HUES48 (cell line): ENCODE data around the gene UBR3.
A peak's percentile ranks its signal among the peaks of the same experiment; 100 is the strongest.

ENCODE experiments used
- H3K27ac ChIP-seq: one replicate; pipeline ENCODE4 v1.7.0; 2013; ENCODE audit warnings: low read depth, low read length, inconsistent platforms
- H3K27me3 ChIP-seq: 2 replicates; pipeline ENCODE4 v1.6.1; 2013; ENCODE audit warnings: mild to moderate bottlenecking, low read length; ENCODE audit not compliant: control insufficient read depth, insufficient read depth
- H3K36me3 ChIP-seq: 2 replicates; pipeline ENCODE4 v1.6.1; 2013; ENCODE audit warnings: low read length; ENCODE audit not compliant: control insufficient read depth, insufficient read depth
- H3K4me1 ChIP-seq: 2 replicates; pipeline ENCODE4 v1.6.1; 2013; ENCODE audit warnings: mild to moderate bottlenecking, low read length; ENCODE audit not compliant: control insufficient read depth, insufficient read depth
- H3K4me3 ChIP-seq: 2 replicates; pipeline ENCODE4 v1.5.1; 2013; ENCODE audit warnings: mild to moderate bottlenecking, low read depth, low read length
- H3K9ac ChIP-seq: 2 replicates; pipeline ENCODE4 v1.6.1; 2013; ENCODE audit warnings: mild to moderate bottlenecking, low read depth, low read length, moderate library complexity
- H3K9me3 ChIP-seq: 2 replicates; pipeline ENCODE4 v1.6.1; 2013; ENCODE audit warnings: low read length; ENCODE audit not compliant: control insufficient read depth, insufficient read depth

Gene UBR3

GRCh38 chr2:170047331-170048065, 220.2 kb downstream of the UBR3 start:
- Histone ChIP-seq H3K9ac (no peak overlapping the region), H3K27ac (no peak overlapping the region), H3K4me3 (no peak overlapping the region), H3K27me3 (no peaks in the 10 kb centered on the region), H3K4me1 (no peaks in the 10 kb centered on the region), H3K9me3 (no peaks in the 10 kb centered on the region), H3K36me3 (no peaks in the 10 kb centered on the region)

GRCh38 chr2:170052151-170052550, 224.9 kb downstream of the UBR3 start:
- no peak overlapping the region for H3K9ac ChIP-seq
- 0 out of 2 replicates have a peak, but pooled peaks cover 2% of the 10 kb centered on the region for H3K36me3 ChIP-seq
- H3K4me3 ChIP-seq, result no peak overlapping the region
- no peaks in the 10 kb centered on the region for H3K9me3 ChIP-seq
- no peaks in the 10 kb centered on the region for H3K27me3 ChIP-seq
- no peak overlapping the region for H3K27ac ChIP-seq
- peaks cover 9% of the 10 kb centered on the region; the same call in 1 of the 2 replicates for H3K4me1 ChIP-seq

- 0 out of 2 replicates have a peak, but pooled peaks cover 2% of the 10 kb centered on the region for H3K36me3 ChIP-seq
- H3K4me3 ChIP-seq, result no peak overlapping the region
- no peaks in the 10 kb centered on the region for H3K27me3 ChIP-seq
- no peak overlapping the region for H3K27ac ChIP-seq
- H3K9me3 ChIP-seq, result no peaks in the 10 kb centered on the region
- peaks cover 9% of the 10 kb centered on the region; the same call in 1 of the 2 replicates for H3K4me1 ChIP-seq
- H3K9ac ChIP-seq, result no peak overlapping the region
These were observed 227.7 kb downstream of the UBR3 start for GRCh38 chr2:170054997-170055396.

GRCh38 chr2:170056900-170057299, 229.6 kb downstream of the UBR3 start:
- H3K4me3 ChIP-seq, result no peak overlapping the region
- H3K27me3 ChIP-seq, result no peaks in the 10 kb centered on the region
- peaks cover 9% of the 10 kb centered on the region; the same call in 1 of the 2 replicates for H3K4me1 ChIP-seq
- H3K27ac ChIP-seq, result no peak overlapping the region
- no peak overlapping the region for H3K9ac ChIP-seq
- no peaks in the 10 kb centered on the region for H3K9me3 ChIP-seq
- H3K36me3 ChIP-seq, result peaks cover 7% of the 10 kb centered on the region

- H3K9me3 ChIP-seq, result no peaks in the 10 kb centered on the region
- H3K27ac ChIP-seq, result no peak overlapping the region
- no peak overlapping the region for H3K4me3 ChIP-seq
- no peak overlapping the region for H3K9ac ChIP-seq
- H3K27me3 ChIP-seq, result no peaks in the 10 kb centered on the region
- H3K4me1 ChIP-seq, result no peaks in the 10 kb centered on the region
- H3K36me3 ChIP-seq, result peaks cover 6% of the 10 kb centered on the region
These were observed 236.4 kb downstream of the UBR3 start for GRCh38 chr2:170063456-170064235.

GRCh38 chr2:170070778-170071177, 243.5 kb downstream of the UBR3 start:
- H3K4me1 ChIP-seq, result peaks cover 10% of the 10 kb centered on the region

GRCh38 chr2:170073288-170073687, 246.0 kb downstream of the UBR3 start:
- Histone ChIP-seq H3K9ac (no peak overlapping the region), H3K27me3 (no peaks in the 10 kb centered on the region), H3K27ac (no peak overlapping the region), H3K9me3 (peaks cover 11% of the 10 kb centered on the region), H3K36me3 (peaks cover 9% of the 10 kb centered on the region), H3K4me3 (no peak overlapping the region), H3K4me1 (peaks cover 28% of the 10 kb centered on the region)

More at GRCh38 chr2:170070778-170071177, 243.5 kb downstream of the UBR3 start:
- H3K27me3 ChIP-seq, result no peaks in the 10 kb centered on the region
- no peak overlapping the region for H3K9ac ChIP-seq
- no peak overlapping the region for H3K27ac ChIP-seq
- H3K9me3 ChIP-seq, result peaks cover 11% of the 10 kb centered on the region
- H3K36me3 ChIP-seq, result peaks cover 9% of the 10 kb centered on the region
- no peak overlapping the region for H3K4me3 ChIP-seq

GRCh38 chr2:170076189-170076588, 248.9 kb downstream of the UBR3 start:
- Histone ChIP-seq H3K27ac (no peak overlapping the region), H3K4me1 (peaks cover 48% of the 10 kb centered on the region), H3K4me3 (no peak overlapping the region), H3K9ac (no peak overlapping the region), H3K27me3 (no peaks in the 10 kb centered on the region), H3K9me3 (peaks cover 2% of the 10 kb centered on the region; the same call in 1 of the 2 replicates), H3K36me3 (peaks cover 7% of the 10 kb centered on the region)

- Histone ChIP-seq H3K27me3 (no peaks in the 10 kb centered on the region), H3K4me3 (peak overlapping the region; percentile 25; the same call in 1 of the 2 replicates), H3K27ac (peak overlapping the region; percentile 91), H3K4me1 (peaks cover 53% of the 10 kb centered on the region), H3K9ac (0 out of 2 replicates have a peak overlapping the region, but pooled peaks have one; percentile 36), H3K36me3 (peaks cover 11% of the 10 kb centered on the region), H3K9me3 (no peaks in the 10 kb centered on the region)
These were observed 250.7 kb downstream of the UBR3 start for GRCh38 chr2:170077830-170078569.

GRCh38 chr2:170084820-170085491, 257.7 kb downstream of the UBR3 start:
- H3K27ac ChIP-seq, result peak overlapping the region; percentile 53
- H3K27me3 ChIP-seq, result no peaks in the 10 kb centered on the region
- no peaks in the 10 kb centered on the region for H3K9me3 ChIP-seq
- H3K9ac ChIP-seq, result no peak overlapping the region; the same call in 1 of the 2 replicates
- peaks cover 64% of the 10 kb centered on the region for H3K4me1 ChIP-seq
- H3K4me3 ChIP-seq, result no peak overlapping the region
- H3K36me3 ChIP-seq, result peaks cover 4% of the 10 kb centered on the region; the same call in 1 of the 2 replicates
